Fibroblast of lung (primary cell): ENCODE data around the gene MGST2. TPM values are rescaled to one million over a fixed set of nuclear protein-coding genes. Genes with fewer than 3 reads are reported as not detected.

Source experiments
- DNase-seq, 2 donors: peaks; one replicate each; pipeline versions ENCODE4 v3.0.0 to v3.0.0-alpha.2; 2010; ENCODE audit warnings: low read depth in 2 of 2
- H2AFZ ChIP-seq: 2 replicates; pipeline ENCODE4 v1.5.1; 2012; ENCODE audit warnings: low read length, control low read depth, inconsistent platforms
- H3K27ac ChIP-seq: 2 replicates; pipeline ENCODE4 v1.5.1; 2011; ENCODE audit warnings: low read length, control low read depth; ENCODE audit not compliant: insufficient read depth
- H3K27me3 ChIP-seq: 2 replicates; pipeline ENCODE4 v1.5.1; 2011; ENCODE audit warnings: mild to moderate bottlenecking, low read length; ENCODE audit not compliant: control insufficient read depth, insufficient read depth
- H3K36me3 ChIP-seq: 2 replicates; pipeline ENCODE4 v1.5.1; 2011; ENCODE audit warnings: low read length; ENCODE audit not compliant: control insufficient read depth, insufficient read depth
- H3K4me1 ChIP-seq: 2 replicates; pipeline ENCODE4 v1.5.1; 2011; ENCODE audit warnings: low read length; ENCODE audit not compliant: control insufficient read depth, insufficient read depth; ENCODE audit errors: extremely low read depth
- H3K4me2 ChIP-seq: 2 replicates; pipeline ENCODE4 v1.5.1; 2011; ENCODE audit warnings: low read length, control low read depth; ENCODE audit not compliant: insufficient read depth; ENCODE audit errors: extremely low read depth
- H3K4me3 ChIP-seq, 4 experiments: fragments of 200-600 bp in 1 of 4; sonication (generic) in 1 of 4; replicated peaks in 1 of 4; 2 replicates each; pipeline ENCODE4 v1.5.1; 2011 to 2016; ENCODE audit warnings: low read length in 4 of 4, low read depth in 3 of 4, mild to moderate bottlenecking in 3 of 4, control low read depth in 2 of 4, inconsistent platforms in 1 of 4, mixed read lengths in 1 of 4; ENCODE audit not compliant: insufficient read depth in 1 of 4; ENCODE audit errors: control extremely low read depth in 1 of 4
- H3K79me2 ChIP-seq: 2 replicates; pipeline ENCODE4 v1.5.1; 2012; ENCODE audit warnings: mild to moderate bottlenecking, low read length, inconsistent platforms; ENCODE audit not compliant: control insufficient read depth, insufficient read depth
- H3K9ac ChIP-seq: 2 replicates; pipeline ENCODE4 v1.5.1; 2011; ENCODE audit warnings: mild to moderate bottlenecking, low read length, control low read depth; ENCODE audit not compliant: insufficient read depth
- H3K9me3 ChIP-seq: 2 replicates; pipeline ENCODE4 v1.5.1; 2012; ENCODE audit warnings: low read depth, low read length; ENCODE audit not compliant: control insufficient read depth, insufficient read depth
- H4K20me1 ChIP-seq: 2 replicates; pipeline ENCODE4 v1.5.1; 2011; ENCODE audit warnings: low read length; ENCODE audit not compliant: control insufficient read depth, insufficient read depth; ENCODE audit errors: extremely low read depth
- CTCF ChIP-seq, 2 donors: IDR thresholded peaks in 1 of 2; conservative IDR thresholded peaks in 1 of 2; 1 replicate in 1 of 2; 2 replicates in 1 of 2; pipeline ENCODE4 v1.5.1; 2011 to 2012; ENCODE audit warnings: low read length in 2 of 2, control low read depth in 1 of 2, inconsistent platforms in 1 of 2, low read depth in 1 of 2, mild to moderate bottlenecking in 1 of 2
- EZH2 ChIP-seq: IDR thresholded peaks from 2 replicates; pipeline ENCODE4 v1.5.1; 2012; ENCODE audit warnings: low read length, control low read depth, mild to moderate bottlenecking; ENCODE audit errors: missing control alignments
- polyA plus RNA-seq, 2 donors: library from polyadenylated mRNA; depleted of rRNA in 1 of 2; stranded (reverse) in 1 of 2; unstranded in 1 of 2; fragments of >200 nt; gene quantifications; 2 replicates each; pipeline ENCODE4 v1.2.1, GENCODE V29; 2011 to 2012; ENCODE audit warnings: missing spikeins in 1 of 2
- total RNA-seq: library from RNA; depleted of rRNA; stranded (reverse); fragments of >200 nt; gene quantifications from 2 replicates; pipeline ENCODE4 v1.2.1, GENCODE V29; 2014

Gene MGST2
- total and polyA plus RNA-seq, 2 donors (not counting 1 experiment from before 2014, with no cell fraction given), result 5.3 to 20.1 TPM

- Histone ChIP-seq H3K4me1 (peaks cover 7% of the 10 kb centered on the region), H2AFZ (peak overlapping the region; percentile 53), H3K36me3 (no peaks in the 10 kb centered on the region), H3K9me3 (no peaks in the 10 kb centered on the region), H3K4me2 (no peak overlapping the region), H3K27ac (no peak overlapping the region), H3K9ac (no peak overlapping the region), H3K4me3 (peak overlapping the region in 2 of 4 experiments; percentile 56 to 61), H3K79me2 (no peaks in the 10 kb centered on the region), H3K27me3 (peaks cover 2% of the 10 kb centered on the region), H4K20me1 (no peaks in the 10 kb centered on the region)
- TF ChIP-seq CTCF (conservative IDR thresholded peaks at IDR 0.05 in 1 of 2, IDR thresholded peaks at IDR 0.05 in 1 of 2; ENCODE audit: low read depth in 1 of 2, low read length in 2 of 2), result no peak
- peak; percentile 64 to 70 for DNase-seq
Measured at GRCh38 chr4:139666735-139667281, 1.2 kb downstream of the MGST2 start.

GRCh38 chr4:139668036-139668435 is 2.4 kb downstream of the MGST2 start:
- Histone ChIP-seq H3K4me3 (no peak overlapping the region), H2AFZ (no peak overlapping the region), H4K20me1 (no peaks in the 10 kb centered on the region), H3K36me3 (no peaks in the 10 kb centered on the region), H3K27ac (no peak overlapping the region), H3K4me2 (no peak overlapping the region), H3K9ac (no peak overlapping the region), H3K79me2 (no peaks in the 10 kb centered on the region), H3K9me3 (no peaks in the 10 kb centered on the region), H3K27me3 (peaks cover 2% of the 10 kb centered on the region), H3K4me1 (peaks cover 7% of the 10 kb centered on the region)
- DNase-seq, result no peak
- TF ChIP-seq CTCF (conservative IDR thresholded peaks at IDR 0.05 in 1 of 2, IDR thresholded peaks at IDR 0.05 in 1 of 2; ENCODE audit: low read depth in 1 of 2, low read length in 2 of 2) (no peak), EZH2 (no peak)

- Histone ChIP-seq H3K4me2 (no peak overlapping the region), H3K27me3 (peaks cover 2% of the 10 kb centered on the region), H3K27ac (no peak overlapping the region), H4K20me1 (no peaks in the 10 kb centered on the region), H3K4me1 (peaks cover 7% of the 10 kb centered on the region), H3K9me3 (no peaks in the 10 kb centered on the region), H3K36me3 (no peaks in the 10 kb centered on the region), H3K79me2 (no peaks in the 10 kb centered on the region), H3K9ac (no peak overlapping the region), H3K4me3 (no peak overlapping the region), H2AFZ (no peak overlapping the region)
- TF ChIP-seq EZH2 (no peak), CTCF (conservative IDR thresholded peaks at IDR 0.05 in 1 of 2, IDR thresholded peaks at IDR 0.05 in 1 of 2; ENCODE audit: low read depth in 1 of 2, low read length in 2 of 2) (no peak)
- no peak for DNase-seq
Measured at GRCh38 chr4:139668658-139669201, 3.1 kb downstream of the MGST2 start.
